PFSK-1 (cell line): ENCODE data around the gene OLFML1.

Source experiments
- FOXP2 ChIP-seq: optimal IDR thresholded peaks from 2 replicates; pipeline ENCODE3; 2011; ENCODE audit warnings: borderline replicate concordance, control low read depth, inconsistent platforms; ENCODE audit not compliant: insufficient read depth; ENCODE audit errors: extremely low read length, extremely low read depth
- POLR2AphosphoS5 ChIP-seq: IDR thresholded peaks from 2 replicates; pipeline ENCODE4 v1.6.1; 2012; ENCODE audit warnings: low read depth, mild to moderate bottlenecking, control low read depth, low read length, moderate library complexity
- REST ChIP-seq, 2 experiments: IDR thresholded peaks; 2 replicates each; pipeline versions ENCODE4 v1.6.1 to v1.8.0; 2011 to 2012; ENCODE audit warnings: low read depth in 2 of 2, low read length in 2 of 2, control low read depth in 1 of 2, inconsistent platforms in 1 of 2, mild to moderate bottlenecking in 1 of 2, moderate library complexity in 1 of 2; ENCODE audit not compliant: insufficient read depth in 1 of 2
- SIN3A ChIP-seq: IDR thresholded peaks from 2 replicates; pipeline ENCODE4 v1.6.1; 2012; ENCODE audit warnings: mild to moderate bottlenecking, low read length, moderate library complexity, borderline replicate concordance; ENCODE audit not compliant: insufficient read depth
- TAF1 ChIP-seq: IDR thresholded peaks from 2 replicates; pipeline ENCODE4 v1.6.1; 2012; ENCODE audit warnings: low read length, control low read depth, borderline replicate concordance; ENCODE audit not compliant: insufficient read depth

OLFML1 gene

GRCh38 chr11:7508087-7508486 lies 22.8 kb downstream of the OLFML1 start:
- no peak for TF ChIP-seq SIN3A
- no peak for TF ChIP-seq POLR2AphosphoS5
- no peak for TF ChIP-seq FOXP2
- TF ChIP-seq TAF1, result no peak
- TF ChIP-seq REST (IDR thresholded peaks at IDR 0.05; ENCODE audit: insufficient read depth in 1 of 2, low read depth in 2 of 2, low read length in 2 of 2), result no peak

- TF ChIP-seq FOXP2 (no peak), SIN3A (no peak), POLR2AphosphoS5 (no peak)
Observed at GRCh38 chr11:7509966-7510365, 24.7 kb downstream of the OLFML1 start.

- TF ChIP-seq FOXP2 (no peak), REST (IDR thresholded peaks at IDR 0.05; ENCODE audit: insufficient read depth in 1 of 2, low read depth in 2 of 2, low read length in 2 of 2) (no peak), SIN3A (no peak), TAF1 (no peak), POLR2AphosphoS5 (no peak)
Observed at GRCh38 chr11:7511401-7511800, 26.1 kb downstream of the OLFML1 start.

GRCh38 chr11:7512525-7513233 lies 27.4 kb downstream of the OLFML1 start:
- no peak for TF ChIP-seq FOXP2
- no peak for TF ChIP-seq POLR2AphosphoS5
- no peak for TF ChIP-seq TAF1
- TF ChIP-seq REST (IDR thresholded peaks at IDR 0.05; ENCODE audit: insufficient read depth in 1 of 2, low read depth in 2 of 2, low read length in 2 of 2), result no peak
- TF ChIP-seq SIN3A, result no peak

- no peak for TF ChIP-seq FOXP2
- no peak for TF ChIP-seq TAF1
- no peak for TF ChIP-seq REST (IDR thresholded peaks at IDR 0.05; ENCODE audit: insufficient read depth in 1 of 2, low read depth in 2 of 2, low read length in 2 of 2)
- no peak for TF ChIP-seq POLR2AphosphoS5
- no peak for TF ChIP-seq SIN3A
Observed at GRCh38 chr11:7513234-7514098, 28.2 kb downstream of the OLFML1 start, which contains the start of gene PPFIBP2. TSS of gene PPFIBP2 (plus strand) at chr11:7513999. CDS start at chr11:7549476, 35,477 bp downstream.
